Measurements from ENCODE around the gene S1PR5.

S1PR5 gene

GRCh38 chr19:10514211-10515145, 2.8 kb downstream of the S1PR5 start:
- DNase-seq (ENCODE audit: low spot score): no peak

- DNase-seq (ENCODE audit: low spot score): no peak
These were observed 4.0 kb downstream of the S1PR5 start for GRCh38 chr19:10513223-10513622.

- DNase-seq (ENCODE audit: low spot score): no peak
These were observed 6.9 kb downstream of the S1PR5 start for GRCh38 chr19:10510301-10510802.

GRCh38 chr19:10508707-10509106, 8.5 kb downstream of the S1PR5 start:
- no peak for DNase-seq (ENCODE audit: low spot score)

DNA sequence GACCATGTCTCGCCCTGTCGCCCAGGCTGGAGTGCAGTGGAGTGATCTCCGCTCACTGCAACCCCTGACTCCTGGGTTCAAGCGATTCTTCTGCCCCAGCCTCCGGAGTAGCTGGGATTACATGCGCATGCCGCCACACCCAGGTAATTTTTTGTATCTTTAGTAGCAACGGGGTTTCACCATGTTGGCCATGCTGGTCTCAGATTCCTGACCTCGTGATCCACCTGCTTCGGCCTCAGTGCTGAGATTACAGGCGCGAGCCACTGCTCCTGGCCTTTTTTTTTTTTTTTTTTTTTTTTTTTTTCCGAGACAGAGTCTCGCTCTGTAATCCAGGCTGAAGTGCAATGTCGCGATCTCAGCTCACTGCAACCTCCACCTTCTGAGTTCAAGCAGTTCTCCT, 9.2 kb downstream of the S1PR5 start:
- no peak for DNase-seq (ENCODE audit: low spot score)

GRCh38 chr19:10505583-10506229, 11.5 kb downstream of the S1PR5 start:
- peak; percentile 57 for DNase-seq (ENCODE audit: low spot score)

GRCh38 chr19:10503002-10503789, 14.1 kb downstream of the S1PR5 start, which contains the start of gene KEAP1:
Gene KEAP1, minus strand, starts transcription at chr19:10503356. Its CDS starts 3,323 bp downstream, at chr19:10500033.
- no peak for DNase-seq (ENCODE audit: low spot score)

DNA sequence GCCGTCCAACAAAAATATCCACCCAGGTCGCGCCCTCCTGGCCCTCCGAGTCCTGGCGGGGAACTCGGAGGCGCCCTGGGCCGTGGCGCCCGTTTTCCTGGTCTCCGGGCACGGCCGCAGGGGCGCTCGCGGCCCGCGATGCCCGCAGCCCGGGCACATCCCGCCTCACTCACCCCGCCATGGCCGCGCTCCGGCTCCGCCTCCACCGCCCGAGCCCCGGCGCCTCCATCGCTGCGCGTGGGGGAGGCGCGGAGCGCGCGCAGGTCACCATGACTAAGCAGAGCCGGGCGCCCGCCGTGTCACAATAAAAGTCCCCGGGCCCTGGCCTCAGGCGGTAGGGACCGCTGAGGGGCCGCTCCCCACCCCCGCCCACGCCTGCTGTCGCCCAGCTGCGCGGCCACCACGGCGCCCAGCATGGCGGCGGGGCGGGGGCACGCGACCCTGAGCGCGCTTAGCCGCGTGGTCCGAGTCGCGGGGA, 14.7 kb downstream of the S1PR5 start:
- peak; percentile 84 for DNase-seq (ENCODE audit: low spot score)

DNA sequence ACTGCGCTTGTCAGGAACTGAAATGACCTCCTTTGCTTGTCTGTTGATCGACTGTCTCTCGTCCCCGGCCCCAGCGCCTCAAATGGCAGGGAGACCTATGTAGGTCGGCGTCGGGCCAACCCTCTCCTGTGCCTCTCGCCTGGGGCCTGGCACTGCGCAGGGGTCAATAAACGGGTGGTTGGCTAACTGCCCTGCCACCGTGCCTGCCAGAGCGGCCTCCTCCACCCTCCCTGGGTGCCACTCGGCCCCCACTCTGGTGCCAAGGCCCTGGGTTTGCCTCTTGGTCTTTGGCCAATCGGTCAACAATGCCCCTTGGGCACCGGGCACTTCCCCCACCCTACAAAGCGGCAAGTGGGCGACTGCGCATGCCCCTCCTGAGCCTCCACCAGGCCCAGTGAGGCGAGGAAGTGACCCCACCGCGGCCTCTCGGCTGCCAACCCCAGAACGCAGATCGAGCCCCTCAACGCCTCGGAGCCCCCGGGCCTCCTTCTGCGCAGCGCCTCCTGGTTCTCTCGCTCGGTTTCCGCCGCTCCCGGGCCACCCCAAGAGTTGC, 15.2 kb downstream of the S1PR5 start:
- DNase-seq (ENCODE audit: low spot score): peak; percentile 70

GRCh38 chr19:10500247-10500592, 17.0 kb downstream of the S1PR5 start:
- no peak for DNase-seq (ENCODE audit: low spot score)

- no peak for DNase-seq (ENCODE audit: low spot score)
These were observed 17.5 kb downstream of the S1PR5 start for GRCh38 chr19:10499550-10500246.

GRCh38 chr19:10497371-10497770, 19.9 kb downstream of the S1PR5 start:
- no peak for DNase-seq (ENCODE audit: low spot score)

- DNase-seq (ENCODE audit: low spot score): no peak
These were observed 25.7 kb downstream of the S1PR5 start for GRCh38 chr19:10491472-10492047.

DNA sequence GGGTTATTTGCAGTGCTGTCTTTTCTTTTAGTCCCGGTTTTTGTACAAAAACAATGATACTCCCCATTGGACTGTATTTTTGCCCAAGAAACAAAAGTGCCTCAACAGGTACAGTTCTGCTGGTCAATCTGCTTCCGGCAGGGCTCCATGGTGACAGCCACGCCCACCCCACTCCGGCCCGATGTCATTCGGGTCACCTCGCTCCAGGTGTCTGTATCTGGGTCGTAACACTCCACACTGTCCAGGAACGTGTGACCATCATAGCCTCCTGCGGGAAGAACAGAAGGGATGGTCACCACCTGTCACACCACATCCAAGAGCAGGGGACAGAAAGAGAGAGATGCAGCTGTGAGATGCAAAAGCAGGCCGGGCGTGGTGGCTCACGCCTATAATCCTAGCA, 30.7 kb downstream of the S1PR5 start:
- no peak for DNase-seq (ENCODE audit: low spot score)

GRCh38 chr19:10478903-10479384, 38.3 kb downstream of the S1PR5 start:
- DNase-seq (ENCODE audit: low spot score): peak; percentile 96

DNA sequence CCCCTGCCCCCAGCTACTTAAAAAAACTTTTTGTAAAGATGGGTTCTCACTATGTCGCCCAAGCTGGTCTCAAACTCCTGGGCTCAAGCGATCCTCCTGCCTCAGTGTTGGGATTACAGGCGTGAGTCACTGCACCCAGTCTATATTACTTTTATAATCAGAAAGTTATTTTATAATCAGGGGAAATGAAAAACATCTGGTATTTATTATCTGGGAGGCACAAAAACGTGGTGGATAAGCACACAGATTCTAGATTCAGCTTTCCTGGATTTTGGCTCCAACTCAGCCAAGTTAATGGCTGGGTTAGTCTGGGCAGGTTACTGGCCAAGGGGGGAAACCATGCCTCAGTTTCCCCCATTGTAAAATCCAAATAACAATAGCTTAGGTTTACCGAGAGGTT, 38.8 kb downstream of the S1PR5 start:
- DNase-seq (ENCODE audit: low spot score): no peak

GRCh38 chr19:10474962-10475451, 42.2 kb downstream of the S1PR5 start:
- no peak for DNase-seq (ENCODE audit: low spot score)

GRCh38 chr19:10473192-10473591, 44.1 kb downstream of the S1PR5 start:
- no peak for DNase-seq (ENCODE audit: low spot score)

- DNase-seq (ENCODE audit: low spot score): no peak
These were observed 45.3 kb downstream of the S1PR5 start for GRCh38 chr19:10471909-10472308.

GRCh38 chr19:10468133-10468532, 49.1 kb downstream of the S1PR5 start:
- no peak for DNase-seq (ENCODE audit: low spot score)

Measured in pons (tissue), 1 donor.